ENCODE data around the gene PRICKLE1. TPM values are rescaled to one million over a fixed set of nuclear protein-coding genes. Genes with fewer than 3 reads are reported as not detected.

The PRICKLE1 gene
- total and polyA plus RNA-seq, 2 of the 13 experiments (the other 11 are each of a cell fraction or from before 2014, with no cell fraction given), result not detected

GRCh38 chr12:42587601-42588523 lies 1.7 kb downstream of the PRICKLE1 start (continued):
- TF ChIP-seq, protein P1, sequence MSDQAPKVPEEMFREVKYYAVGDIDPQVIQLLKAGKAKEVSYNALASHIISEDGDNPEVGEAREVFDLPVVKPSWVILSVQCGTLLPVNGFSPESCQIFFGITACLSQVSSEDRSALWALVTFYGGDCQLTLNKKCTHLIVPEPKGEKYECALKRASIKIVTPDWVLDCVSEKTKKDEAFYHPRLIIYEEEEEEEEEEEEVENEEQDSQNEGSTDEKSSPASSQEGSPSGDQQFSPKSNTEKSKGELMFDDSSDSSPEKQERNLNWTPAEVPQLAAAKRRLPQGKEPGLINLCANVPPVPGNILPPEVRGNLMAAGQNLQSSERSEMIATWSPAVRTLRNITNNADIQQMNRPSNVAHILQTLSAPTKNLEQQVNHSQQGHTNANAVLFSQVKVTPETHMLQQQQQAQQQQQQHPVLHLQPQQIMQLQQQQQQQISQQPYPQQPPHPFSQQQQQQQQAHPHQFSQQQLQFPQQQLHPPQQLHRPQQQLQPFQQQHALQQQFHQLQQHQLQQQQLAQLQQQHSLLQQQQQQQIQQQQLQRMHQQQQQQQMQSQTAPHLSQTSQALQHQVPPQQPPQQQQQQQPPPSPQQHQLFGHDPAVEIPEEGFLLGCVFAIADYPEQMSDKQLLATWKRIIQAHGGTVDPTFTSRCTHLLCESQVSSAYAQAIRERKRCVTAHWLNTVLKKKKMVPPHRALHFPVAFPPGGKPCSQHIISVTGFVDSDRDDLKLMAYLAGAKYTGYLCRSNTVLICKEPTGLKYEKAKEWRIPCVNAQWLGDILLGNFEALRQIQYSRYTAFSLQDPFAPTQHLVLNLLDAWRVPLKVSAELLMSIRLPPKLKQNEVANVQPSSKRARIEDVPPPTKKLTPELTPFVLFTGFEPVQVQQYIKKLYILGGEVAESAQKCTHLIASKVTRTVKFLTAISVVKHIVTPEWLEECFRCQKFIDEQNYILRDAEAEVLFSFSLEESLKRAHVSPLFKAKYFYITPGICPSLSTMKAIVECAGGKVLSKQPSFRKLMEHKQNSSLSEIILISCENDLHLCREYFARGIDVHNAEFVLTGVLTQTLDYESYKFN (CRISPR knock-in tag; conservative IDR thresholded peaks at IDR 0.05), result no peak
- TF ChIP-seq ETV6 (CRISPR knock-in tag; conservative IDR thresholded peaks at IDR 0.05), result no peak
- TF ChIP-seq MTF2 (CRISPR knock-in tag; IDR thresholded peaks at IDR 0.05; ENCODE audit: borderline replicate concordance), result 0 out of 2 replicates have a peak, but pooled peaks have one; percentile 27
- peak; percentile 88 for TF ChIP-seq ATF7 (IDR thresholded peaks at IDR 0.05)
- no peak for TF ChIP-seq ATF7 (CRISPR knock-in tag; IDR thresholded peaks at IDR 0.05)
- TF ChIP-seq RFXANK (CRISPR knock-in tag; IDR thresholded peaks at IDR 0.05), result no peak
- TF ChIP-seq SIX4 (CRISPR knock-in tag; IDR thresholded peaks at IDR 0.05), result no peak
- TF ChIP-seq CEBPB (IDR thresholded peaks at IDR 0.05; ENCODE audit: borderline replicate concordance, low read depth, low read length), result peak; percentile 75; the same call in 1 of the 2 replicates
- no peak for TF ChIP-seq HIC2 (CRISPR knock-in tag; IDR thresholded peaks at IDR 0.05; ENCODE audit: low read depth)
- no peak for TF ChIP-seq ZNF678 (CRISPR knock-in tag; IDR thresholded peaks at IDR 0.05)
- TF ChIP-seq AKNA (CRISPR knock-in tag; IDR thresholded peaks at IDR 0.05; ENCODE audit: borderline replicate concordance), result no peak
- TF ChIP-seq ZNF552 (CRISPR knock-in tag; IDR thresholded peaks at IDR 0.05; ENCODE audit: borderline replicate concordance), result no peak
- TF ChIP-seq ZNF230 (CRISPR knock-in tag; IDR thresholded peaks at IDR 0.05), result no peak
- TF ChIP-seq ARNTL (CRISPR knock-in tag; IDR thresholded peaks at IDR 0.05), result no peak
- no peak for TF ChIP-seq ZKSCAN1 (IDR thresholded peaks at IDR 0.05; ENCODE audit: low read length)
- no peak for TF ChIP-seq IKZF1 (IDR thresholded peaks at IDR 0.05)
- no peak for TF ChIP-seq ZNF337 (CRISPR knock-in tag; IDR thresholded peaks at IDR 0.05; ENCODE audit: borderline replicate concordance, low read depth)
- peak; percentile 57 for TF ChIP-seq CEBPG (CRISPR knock-in tag; IDR thresholded peaks at IDR 0.05)
- TF ChIP-seq ZNF670 (CRISPR knock-in tag; IDR thresholded peaks at IDR 0.05; ENCODE audit: borderline replicate concordance), result no peak
